A549 (cell line): Measurements from ENCODE around the gene LIN7B. TPM values are rescaled to one million over a fixed set of nuclear protein-coding genes. Genes with fewer than 3 reads are reported as not detected.

ENCODE experiments used
- ATAC-seq, 2 experiments: fragments of 200-7000 bp in 1 of 2; fragments of >200 bp in 1 of 2; cut with Nextera tagmentation in 1 of 2; cut with Tn5 transposase in 1 of 2; 3 replicates each; pipeline versions ENCODE4 v1.8.0 to v1.9.1; 2018 to 2020; ENCODE audit warnings: mild to moderate bottlenecking in 1 of 2, moderate library complexity in 1 of 2
- CTCF ChIA-PET: fragments of 300-600 bp; sonication (Branson Sonifier 250); formaldehyde crosslinking; extraction: SDS; loops from one replicate; lab custom pipeline; 2021; ENCODE audit warnings: antibody characterized with exemption, inconsistent platforms; lab: Yijun Ruan, JAX
- POLR2A ChIA-PET: fragments of 350-600 bp; formaldehyde crosslinking; extraction: SDS; loops from one replicate; lab custom pipeline; 2021; ENCODE audit warnings: antibody characterized with exemption, inconsistent platforms; lab: Yijun Ruan, JAX
- DNase-seq, 2 experiments: peaks; one replicate each; pipeline versions ENCODE4 v3.0.0 to v3.0.0-alpha.2; 2011 to 2016; ENCODE audit warnings: low read depth in 1 of 2, low spot score in 1 of 2
- FAIRE-seq: peaks from 2 replicates; lab custom pipeline; 2011; peaks lifted over from hg19 to GRCh38; lab: Jason Lieb, UNC
- H3K27ac ChIP-seq, 2 experiments: fragments of >200 bp; sonication (Bioruptor Twin); formaldehyde crosslinking; 3 replicates each; pipeline ENCODE4 v1.5.1; 2016 to 2017
- H3K4me1 ChIP-seq: fragments of >200 bp; sonication (Bioruptor Twin); formaldehyde crosslinking; 3 replicates; pipeline ENCODE4 v1.6.1; 2016
- H3K4me2 ChIP-seq: fragments of >200 bp; sonication (Bioruptor Twin); formaldehyde crosslinking; 3 replicates; pipeline ENCODE4 v1.6.1; 2016
- H3K4me3 ChIP-seq: fragments of >200 bp; sonication (Bioruptor Twin); formaldehyde crosslinking; 3 replicates; pipeline ENCODE4 v1.5.1; 2016
- H3K9me3 ChIP-seq: fragments of >200 bp; sonication (Bioruptor Twin); formaldehyde crosslinking; 3 replicates; pipeline ENCODE4 v1.6.1; 2016
- CEBPB ChIP-seq, 2 experiments: fragments of >200 bp in 1 of 2; sonication (Bioruptor Twin) in 1 of 2; formaldehyde crosslinking in 1 of 2; IDR thresholded peaks; 2 replicates each; pipeline ENCODE4 v1.6.1; 2012 to 2016
- CHD2 ChIP-seq: fragments of 150-350 bp; IDR thresholded peaks from 2 replicates; pipeline ENCODE4 v1.6.1; 2014; ENCODE audit warnings: low read length; ENCODE audit not compliant: partially characterized antibody
- CHD4 ChIP-seq: fragments of 200-600 bp; sonication (generic); IDR thresholded peaks from 2 replicates; pipeline ENCODE4 v1.6.1; 2016; ENCODE audit warnings: antibody characterized with exemption, mild to moderate bottlenecking, borderline replicate concordance
- EHMT2 ChIP-seq: fragments of 200-600 bp; sonication (generic); IDR thresholded peaks from 2 replicates; pipeline ENCODE4 v1.6.1; 2016; ENCODE audit warnings: antibody characterized with exemption, low read depth, mild to moderate bottlenecking, moderate library complexity
- EP300 ChIP-seq, 2 experiments: fragments of >200 bp; sonication (Bioruptor Twin); formaldehyde crosslinking; IDR thresholded peaks; 2 replicates in 1 of 2; 3 replicates in 1 of 2; pipeline ENCODE4 v1.6.1; 2016 to 2017
- FOSB ChIP-seq: fragments of 250-450 bp; sonication (Bioruptor Pico); IDR thresholded peaks from 2 replicates; pipeline ENCODE4 v1.5.0; 2020; ENCODE audit warnings: mild to moderate bottlenecking, moderate library complexity
- FOXS1 ChIP-seq: fragments of 250-450 bp; sonication (Bioruptor Pico); IDR thresholded peaks from 2 replicates; pipeline ENCODE4 v1.5.0; 2020; ENCODE audit warnings: mild to moderate bottlenecking, moderate library complexity
- HDAC2 ChIP-seq: fragments of 200-600 bp; sonication (generic); IDR thresholded peaks from 2 replicates; pipeline ENCODE4 v1.6.1; 2016
- HOXA7 ChIP-seq: fragments of 250-450 bp; sonication (Bioruptor Pico); IDR thresholded peaks from 2 replicates; pipeline ENCODE4 v1.5.0; 2020; ENCODE audit warnings: mild to moderate bottlenecking, moderate library complexity
- MAZ ChIP-seq: fragments of 150-350 bp; IDR thresholded peaks from 2 replicates; pipeline ENCODE4 v1.6.1; 2014; ENCODE audit warnings: antibody characterized with exemption, low read depth, low read length, borderline replicate concordance
- POLR2A ChIP-seq: IDR thresholded peaks from 2 replicates; pipeline ENCODE4 v1.6.1; 2012; ENCODE audit warnings: mild to moderate bottlenecking, low read length
- POLR2AphosphoS2 ChIP-seq: conservative IDR thresholded peaks from 2 replicates; pipeline ENCODE4 v1.6.1; 2012; ENCODE audit warnings: low read length, improper control_type of control experiment, inconsistent platforms
- RCOR1 ChIP-seq: fragments of 150-350 bp; IDR thresholded peaks from 2 replicates; pipeline ENCODE4 v1.6.1; 2014; ENCODE audit warnings: antibody characterized with exemption, low read length, low read depth
- ZFP36 ChIP-seq: fragments of 450-650 bp; IDR thresholded peaks from 2 replicates; pipeline ENCODE4 v1.6.1; 2014; ENCODE audit warnings: borderline replicate concordance; ENCODE audit not compliant: partially characterized antibody
- WGBS: methylation state at CpG from one replicate; pipeline ENCODE4 v1.1.6; 2017; ENCODE audit errors: missing lambda C conversion rate; 5-methylcytosine and 5-hydroxymethylcytosine counted together
- polyA plus RNA-seq, 4 experiments: library from polyadenylated mRNA; depleted of rRNA in 3 of 4; stranded (reverse); fragments of >200 nt; fragmentation: RNase III in 1 of 4; extraction: RNeasy Plus Mini Kit Qiagen cat#74134 plus additional on column Dnase treatment in 1 of 4; gene quantifications; 2 replicates in 3 of 4; 3 replicates in 1 of 4; pipeline ENCODE4 v1.2.3, GENCODE V29; 2011 to 2017
- TF ChIP-seq, protein P1 (sequence below): fragments of 150-350 bp; IDR thresholded peaks from 2 replicates; pipeline ENCODE4 v1.6.1; 2014; ENCODE audit warnings: low read depth, mild to moderate bottlenecking, low read length
- TF ChIP-seq, protein P2 (sequence below): fragments of >200 bp; sonication (Bioruptor Twin); formaldehyde crosslinking; IDR thresholded peaks from 3 replicates; pipeline ENCODE4 v1.6.1; 2016
- TF ChIP-seq, protein P3 (sequence below): fragments of 450-650 bp; IDR thresholded peaks from 2 replicates; pipeline ENCODE4 v1.6.1; 2014; ENCODE audit warnings: antibody characterized with exemption
- TF ChIP-seq, protein P4 (sequence below): fragments of >200 bp; sonication (Bioruptor Twin); formaldehyde crosslinking; IDR thresholded peaks from 3 replicates; pipeline ENCODE4 v1.5.1; 2016
- TF ChIP-seq, protein P5 (sequence below): IDR thresholded peaks from 2 replicates; pipeline ENCODE4 v1.6.1; 2012; ENCODE audit warnings: low read depth, borderline replicate concordance
- TF ChIP-seq, protein P6 (sequence below): fragments of 250-450 bp; sonication (Bioruptor Pico); IDR thresholded peaks from 2 replicates; pipeline ENCODE4 v1.5.0; 2021; ENCODE audit warnings: mild to moderate bottlenecking, moderate library complexity, borderline replicate concordance
- TF ChIP-seq, protein P7 (sequence below): fragments of 250-450 bp; sonication (Bioruptor Pico); IDR thresholded peaks from 2 replicates; pipeline ENCODE4 v1.5.0; 2020; ENCODE audit warnings: low read depth, mild to moderate bottlenecking, moderate library complexity

Gene LIN7B
- polyA plus RNA-seq, 2 of the 4 experiments (the other 2 are of a cell fraction) = 5.4 to 7.1 TPM

DNA sequence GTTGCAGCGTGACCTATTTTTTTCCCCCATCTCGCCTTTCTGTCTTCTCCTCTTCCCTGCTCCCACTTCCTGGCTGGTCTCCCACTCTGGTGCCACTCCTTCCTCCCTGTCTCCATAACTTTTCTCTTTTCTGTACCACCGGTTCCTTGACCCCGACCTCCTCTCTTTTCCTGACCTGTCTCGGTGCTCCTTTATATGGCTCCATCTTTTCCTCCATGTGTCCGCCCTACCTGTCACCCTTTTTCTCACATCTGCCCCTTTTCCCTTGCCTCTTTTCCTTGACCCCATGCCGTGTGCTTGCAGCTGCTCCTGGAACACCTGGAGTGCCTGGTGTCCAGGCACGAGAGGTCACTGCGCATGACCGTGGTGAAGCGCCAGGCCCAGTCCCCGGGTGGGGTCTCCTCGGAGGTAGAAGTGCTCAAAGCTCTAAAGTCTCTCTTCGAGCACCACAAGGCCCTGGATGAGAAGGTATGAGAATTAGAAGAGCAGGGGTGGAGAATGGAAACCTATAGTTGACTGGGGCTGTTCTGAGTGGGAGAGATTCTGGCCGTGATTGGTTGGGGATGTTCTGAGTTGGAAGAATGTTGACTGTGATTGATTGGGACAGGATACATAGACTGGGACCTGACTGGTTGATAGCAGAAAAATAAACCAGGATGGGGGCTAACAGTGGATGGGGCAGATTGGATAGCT lies 14.5 kb downstream of the LIN7B start:
- TF ChIP-seq POLR2A (0 out of 2 replicates have a peak, but pooled peaks have one; percentile 7), HOXA7 (CRISPR knock-in tag) (no peak)
- Histone ChIP-seq H3K4me2 (peak overlapping the region; percentile 84), H3K9me3 (no peaks in the 10 kb centered on the region), H3K4me1 (peaks cover 9% of the 10 kb centered on the region; the same call in 2 of the 3 replicates), H3K27ac (peak overlapping the region in 1 of 2 experiments; percentile 59; a peak in 4 of 6 replicates), H3K4me3 (peak overlapping the region; percentile 40)
- ChIA-PET POLR2A (interaction anchor here (0.6 to 1.8 kb wide), 8 partner anchors 11 to 110 kb away, joined by 3 to 14 read pairs (median 4); partner anchors contain the start of gene LIN7B), CTCF (interaction anchor here (0.8 to 21.0 kb wide), 12 partner anchors 13 to 173 kb away, joined by 3 to 298 read pairs (median 5); partner anchors contain the start of genes GYS1, LIN7B and RUVBL2)
- 61% methylated on average over 15 of the region's 15 CpGs for WGBS
- ATAC-seq = no peak
- no peak for FAIRE-seq
- no peak for DNase-seq

DNA sequence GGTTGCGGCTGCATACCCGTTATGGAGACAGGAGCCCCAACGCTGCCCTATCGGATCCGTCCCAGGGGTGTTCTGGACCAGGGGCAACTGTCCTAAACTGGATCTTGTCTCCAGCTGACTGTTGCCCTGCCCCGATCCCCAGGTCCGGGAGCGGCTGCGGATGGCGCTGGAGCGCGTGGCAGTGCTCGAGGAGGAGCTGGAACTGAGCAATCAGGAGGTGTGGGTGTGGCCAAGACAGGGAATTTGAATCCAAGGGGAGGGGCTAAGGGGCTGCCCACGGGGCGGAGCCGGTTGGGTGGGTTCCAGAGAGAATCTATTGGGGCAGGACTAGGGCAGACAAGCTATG lies 15.0 kb downstream of the LIN7B start:
- CTCF ChIA-PET = interaction anchor here (0.8 to 21.0 kb wide), 8 partner anchors 13 to 172 kb away, joined by 3 to 298 read pairs (median 6); partner anchors contain the start of genes GYS1, LIN7B and RUVBL2

More for the DNA sequence above, 15.0 kb downstream of the LIN7B start:
- H3K4me2 ChIP-seq = no peak overlapping the region; the same call in 2 of the 3 replicates
- ATAC-seq = no peak
- WGBS = 83% methylated on average over 16 of the region's 16 CpGs
- peaks cover 9% of the 10 kb centered on the region; the same call in 2 of the 3 replicates for H3K4me1 ChIP-seq
- DNase-seq = no peak
- no peak overlapping the region for H3K27ac ChIP-seq
- no peaks in the 10 kb centered on the region for H3K9me3 ChIP-seq
- H3K4me3 ChIP-seq = no peak overlapping the region
- TF ChIP-seq POLR2AphosphoS2 = no peak
- no peak for TF ChIP-seq HDAC2
- no peak for TF ChIP-seq EHMT2
- TF ChIP-seq EP300 (IDR thresholded peaks at IDR 0.05) = no peak
- TF ChIP-seq, protein P1, sequence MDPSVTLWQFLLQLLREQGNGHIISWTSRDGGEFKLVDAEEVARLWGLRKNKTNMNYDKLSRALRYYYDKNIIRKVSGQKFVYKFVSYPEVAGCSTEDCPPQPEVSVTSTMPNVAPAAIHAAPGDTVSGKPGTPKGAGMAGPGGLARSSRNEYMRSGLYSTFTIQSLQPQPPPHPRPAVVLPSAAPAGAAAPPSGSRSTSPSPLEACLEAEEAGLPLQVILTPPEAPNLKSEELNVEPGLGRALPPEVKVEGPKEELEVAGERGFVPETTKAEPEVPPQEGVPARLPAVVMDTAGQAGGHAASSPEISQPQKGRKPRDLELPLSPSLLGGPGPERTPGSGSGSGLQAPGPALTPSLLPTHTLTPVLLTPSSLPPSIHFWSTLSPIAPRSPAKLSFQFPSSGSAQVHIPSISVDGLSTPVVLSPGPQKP = no peak
- no peak for TF ChIP-seq FOSB (CRISPR knock-in tag)
- no peak for TF ChIP-seq RCOR1
- TF ChIP-seq ZFP36 = no peak
- TF ChIP-seq CHD4 = no peak
- TF ChIP-seq, protein P2, sequence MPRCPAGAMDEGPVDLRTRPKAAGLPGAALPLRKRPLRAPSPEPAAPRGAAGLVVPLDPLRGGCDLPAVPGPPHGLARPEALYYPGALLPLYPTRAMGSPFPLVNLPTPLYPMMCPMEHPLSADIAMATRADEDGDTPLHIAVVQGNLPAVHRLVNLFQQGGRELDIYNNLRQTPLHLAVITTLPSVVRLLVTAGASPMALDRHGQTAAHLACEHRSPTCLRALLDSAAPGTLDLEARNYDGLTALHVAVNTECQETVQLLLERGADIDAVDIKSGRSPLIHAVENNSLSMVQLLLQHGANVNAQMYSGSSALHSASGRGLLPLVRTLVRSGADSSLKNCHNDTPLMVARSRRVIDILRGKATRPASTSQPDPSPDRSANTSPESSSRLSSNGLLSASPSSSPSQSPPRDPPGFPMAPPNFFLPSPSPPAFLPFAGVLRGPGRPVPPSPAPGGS = no peak
- TF ChIP-seq, protein P3, sequence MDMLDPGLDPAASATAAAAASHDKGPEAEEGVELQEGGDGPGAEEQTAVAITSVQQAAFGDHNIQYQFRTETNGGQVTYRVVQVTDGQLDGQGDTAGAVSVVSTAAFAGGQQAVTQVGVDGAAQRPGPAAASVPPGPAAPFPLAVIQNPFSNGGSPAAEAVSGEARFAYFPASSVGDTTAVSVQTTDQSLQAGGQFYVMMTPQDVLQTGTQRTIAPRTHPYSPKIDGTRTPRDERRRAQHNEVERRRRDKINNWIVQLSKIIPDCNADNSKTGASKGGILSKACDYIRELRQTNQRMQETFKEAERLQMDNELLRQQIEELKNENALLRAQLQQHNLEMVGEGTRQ = no peak
- TF ChIP-seq HOXA7 (CRISPR knock-in tag) = no peak
- TF ChIP-seq, protein P4, sequence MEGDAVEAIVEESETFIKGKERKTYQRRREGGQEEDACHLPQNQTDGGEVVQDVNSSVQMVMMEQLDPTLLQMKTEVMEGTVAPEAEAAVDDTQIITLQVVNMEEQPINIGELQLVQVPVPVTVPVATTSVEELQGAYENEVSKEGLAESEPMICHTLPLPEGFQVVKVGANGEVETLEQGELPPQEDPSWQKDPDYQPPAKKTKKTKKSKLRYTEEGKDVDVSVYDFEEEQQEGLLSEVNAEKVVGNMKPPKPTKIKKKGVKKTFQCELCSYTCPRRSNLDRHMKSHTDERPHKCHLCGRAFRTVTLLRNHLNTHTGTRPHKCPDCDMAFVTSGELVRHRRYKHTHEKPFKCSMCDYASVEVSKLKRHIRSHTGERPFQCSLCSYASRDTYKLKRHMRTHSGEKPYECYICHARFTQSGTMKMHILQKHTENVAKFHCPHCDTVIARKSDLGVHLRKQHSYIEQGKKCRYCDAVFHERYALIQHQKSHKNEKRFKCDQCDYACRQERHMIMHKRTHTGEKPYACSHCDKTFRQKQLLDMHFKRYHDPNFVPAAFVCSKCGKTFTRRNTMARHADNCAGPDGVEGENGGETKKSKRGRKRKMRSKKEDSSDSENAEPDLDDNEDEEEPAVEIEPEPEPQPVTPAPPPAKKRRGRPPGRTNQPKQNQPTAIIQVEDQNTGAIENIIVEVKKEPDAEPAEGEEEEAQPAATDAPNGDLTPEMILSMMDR = no peak
- TF ChIP-seq FOXS1 (CRISPR knock-in tag) = no peak
- TF ChIP-seq, protein P5, sequence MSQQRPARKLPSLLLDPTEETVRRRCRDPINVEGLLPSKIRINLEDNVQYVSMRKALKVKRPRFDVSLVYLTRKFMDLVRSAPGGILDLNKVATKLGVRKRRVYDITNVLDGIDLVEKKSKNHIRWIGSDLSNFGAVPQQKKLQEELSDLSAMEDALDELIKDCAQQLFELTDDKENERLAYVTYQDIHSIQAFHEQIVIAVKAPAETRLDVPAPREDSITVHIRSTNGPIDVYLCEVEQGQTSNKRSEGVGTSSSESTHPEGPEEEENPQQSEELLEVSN = no peak
- TF ChIP-seq CEBPB (IDR thresholded peaks at IDR 0.05) = no peak
- TF ChIP-seq CHD2 = no peak
- TF ChIP-seq MAZ = no peak
- TF ChIP-seq, protein P6, sequence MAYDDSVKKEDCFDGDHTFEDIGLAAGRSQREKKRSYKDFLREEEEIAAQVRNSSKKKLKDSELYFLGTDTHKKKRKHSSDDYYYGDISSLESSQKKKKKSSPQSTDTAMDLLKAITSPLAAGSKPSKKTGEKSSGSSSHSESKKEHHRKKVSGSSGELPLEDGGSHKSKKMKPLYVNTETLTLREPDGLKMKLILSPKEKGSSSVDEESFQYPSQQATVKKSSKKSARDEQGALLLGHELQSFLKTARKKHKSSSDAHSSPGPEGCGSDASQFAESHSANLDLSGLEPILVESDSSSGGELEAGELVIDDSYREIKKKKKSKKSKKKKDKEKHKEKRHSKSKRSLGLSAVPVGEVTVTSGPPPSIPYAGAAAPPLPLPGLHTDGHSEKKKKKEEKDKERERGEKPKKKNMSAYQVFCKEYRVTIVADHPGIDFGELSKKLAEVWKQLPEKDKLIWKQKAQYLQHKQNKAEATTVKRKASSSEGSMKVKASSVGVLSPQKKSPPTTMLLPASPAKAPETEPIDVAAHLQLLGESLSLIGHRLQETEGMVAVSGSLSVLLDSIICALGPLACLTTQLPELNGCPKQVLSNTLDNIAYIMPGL (CRISPR knock-in tag) = no peak
- TF ChIP-seq, protein P7, sequence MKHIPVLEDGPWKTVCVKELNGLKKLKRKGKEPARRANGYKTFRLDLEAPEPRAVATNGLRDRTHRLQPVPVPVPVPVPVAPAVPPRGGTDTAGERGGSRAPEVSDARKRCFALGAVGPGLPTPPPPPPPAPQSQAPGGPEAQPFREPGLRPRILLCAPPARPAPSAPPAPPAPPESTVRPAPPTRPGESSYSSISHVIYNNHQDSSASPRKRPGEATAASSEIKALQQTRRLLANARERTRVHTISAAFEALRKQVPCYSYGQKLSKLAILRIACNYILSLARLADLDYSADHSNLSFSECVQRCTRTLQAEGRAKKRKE (CRISPR knock-in tag) = no peak
- no peak for FAIRE-seq
- POLR2A ChIA-PET = interaction anchor here (1.8 kb wide), 1 partner anchor 17 kb away, joined by 6 read pairs; no protein-coding TSS in a partner anchor
